MM.1S (cell line): ENCODE measurements around the gene SRGAP3.

Source experiments
- CTCF ChIP-seq: fragments of 300-600 bp; sonication (generic); IDR thresholded peaks from 2 replicates; pipeline ENCODE4 v1.5.1; 2016; ENCODE audit warnings: antibody characterized with exemption, low read length, mixed read lengths
- EZH2 ChIP-seq: fragments of 300-600 bp; sonication (generic); optimal IDR thresholded peaks from 2 replicates; pipeline ENCODE3; 2017; ENCODE audit warnings: low read depth, mild to moderate bottlenecking, antibody characterized with exemption, low read length, mixed read lengths
- EZH2phosphoT487 ChIP-seq: fragments of 300-600 bp; sonication (generic); IDR thresholded peaks from 2 replicates; pipeline ENCODE4 v1.6.1; 2018; ENCODE audit warnings: antibody characterized with exemption, low read length

GRCh38 chr3:9088441-9089353 lies 160.7 kb downstream of the SRGAP3 start:
- TF ChIP-seq CTCF (no peak), EZH2 (no peak), EZH2phosphoT487 (no peak)
